SH-SY5Y (cell line): ENCODE measurements around the gene MSRB3.

Source experiments
- GATA2 ChIP-seq: IDR thresholded peaks from 2 replicates; pipeline ENCODE4 v1.6.1; 2011; ENCODE audit warnings: mild to moderate bottlenecking, low read depth, low read length
- GATA3 ChIP-seq: IDR thresholded peaks from 2 replicates; pipeline ENCODE4 v1.6.1; 2011; ENCODE audit warnings: low read depth, mild to moderate bottlenecking, low read length, moderate library complexity

- TF ChIP-seq GATA2 = no peak
- no peak for TF ChIP-seq GATA3
Measured at GRCh38 chr12:65501935-65502334, 223.5 kb downstream of the MSRB3 start.
